SW480 (cell line): ENCODE measurements around the gene MAP3K7.

Experiments used
- DNase-seq: peaks from one replicate; pipeline ENCODE4 v3.0.0-alpha.2; 2016; ENCODE audit warnings: low spot score

MAP3K7 gene

DNA sequence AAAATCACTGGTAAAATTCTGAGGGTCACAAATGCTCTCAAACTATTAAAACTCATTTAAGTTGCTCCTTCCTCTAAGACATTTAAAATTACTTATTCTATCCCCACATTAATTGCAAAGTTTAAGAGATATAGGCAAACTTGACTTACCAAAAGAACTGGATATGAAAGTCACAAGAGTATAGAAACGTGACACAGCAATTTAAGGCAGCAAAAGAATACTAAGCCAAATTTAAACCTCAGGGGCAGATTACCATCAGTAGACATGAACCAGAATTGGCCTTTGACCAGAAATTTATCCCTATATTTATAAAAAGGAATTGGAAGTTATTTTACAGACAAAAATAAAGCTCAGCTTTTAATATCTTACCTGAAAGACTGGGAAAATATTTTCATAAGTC lies 56.0 kb downstream of the MAP3K7 start:
- no peak for DNase-seq

DNA sequence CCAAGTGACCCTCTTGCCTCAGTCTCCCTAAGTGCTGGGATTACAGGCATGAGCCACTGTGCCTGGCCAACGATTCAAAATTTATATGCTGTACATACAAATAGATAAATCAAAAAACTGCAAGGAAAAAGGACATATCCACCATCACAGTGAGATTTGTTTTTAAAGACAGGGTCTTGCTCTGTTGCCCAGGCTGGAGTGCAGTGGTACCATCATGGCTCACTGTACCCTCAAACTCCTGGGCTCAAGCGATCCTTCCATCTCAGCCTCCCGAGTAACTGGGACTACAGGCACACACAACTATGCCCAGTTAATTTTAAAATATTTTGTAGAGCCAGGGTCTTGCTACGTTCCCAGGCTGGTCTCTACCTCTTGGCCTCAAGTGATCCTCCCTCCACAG lies 61.5 kb downstream of the MAP3K7 start:
- no peak for DNase-seq

DNA sequence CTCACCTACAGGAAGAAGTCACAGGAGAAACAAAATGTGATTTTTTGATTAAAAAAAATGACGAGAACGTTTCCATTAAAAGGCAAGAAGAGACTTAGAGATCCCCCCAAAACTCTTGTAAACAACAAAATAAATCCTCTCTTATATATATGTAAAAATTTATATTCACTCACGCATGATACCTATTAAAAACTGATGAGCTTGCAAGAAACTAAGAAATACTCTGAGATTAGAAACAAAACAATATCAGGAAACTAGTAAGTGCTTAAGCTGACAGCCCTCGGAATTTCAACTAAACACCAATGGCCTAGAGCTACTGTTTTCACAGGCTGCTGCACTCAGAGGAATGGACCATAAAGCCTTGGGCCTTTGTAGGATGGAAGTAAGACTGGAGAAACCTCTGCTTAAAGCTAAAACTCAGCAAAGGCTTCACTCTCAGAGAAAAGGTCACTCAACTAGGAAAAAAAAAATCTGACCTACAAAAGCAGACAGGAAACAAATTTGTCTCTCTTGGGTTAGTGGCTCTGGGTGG lies 63.0 kb downstream of the MAP3K7 start:
- DNase-seq, result no peak

DNA sequence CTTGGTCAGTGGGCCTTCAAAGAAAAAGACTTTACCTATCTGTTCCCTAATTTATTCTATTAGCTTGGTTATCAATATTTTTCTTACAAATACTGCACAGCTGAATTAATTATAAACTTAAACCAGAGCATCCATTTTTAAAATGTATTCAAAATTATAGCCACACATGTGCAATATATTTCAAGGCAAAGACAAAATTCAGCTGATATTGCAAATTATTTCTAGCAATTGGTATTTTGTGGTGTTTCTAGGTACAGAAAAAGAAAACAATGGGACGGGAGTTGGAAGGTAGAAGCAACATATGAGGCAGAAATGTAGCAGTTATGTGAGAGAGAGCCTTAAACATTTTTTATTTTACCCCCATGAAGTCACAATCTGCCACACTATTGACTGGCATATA lies 64.9 kb downstream of the MAP3K7 start:
- no peak for DNase-seq

DNA sequence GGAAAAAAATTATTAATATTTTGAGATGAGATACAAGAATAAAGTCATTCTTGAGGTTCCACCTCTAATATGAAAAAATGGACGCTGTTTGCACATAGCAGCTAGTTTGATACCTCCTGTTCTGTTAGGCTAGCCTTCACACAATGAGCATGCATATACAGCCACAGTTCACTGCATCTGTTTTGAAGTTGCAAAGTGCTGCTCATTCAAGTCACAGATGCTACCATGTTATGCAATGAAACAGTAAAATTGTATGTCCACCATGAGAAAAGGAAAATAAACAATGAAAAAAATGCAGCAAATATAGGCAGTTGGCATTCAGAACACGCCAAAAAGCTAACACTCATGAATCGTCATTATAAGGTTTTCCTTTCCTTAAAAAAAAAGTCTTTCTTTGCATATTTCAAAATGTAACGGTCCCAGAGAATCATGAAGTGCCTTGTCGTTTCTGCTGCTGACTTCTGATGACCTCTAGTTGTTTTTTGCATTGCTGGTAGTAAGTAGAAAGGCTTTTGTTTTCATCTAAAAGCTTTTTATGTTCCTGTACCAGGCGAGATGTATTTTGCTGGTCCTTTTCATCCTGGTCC lies 70.7 kb downstream of the MAP3K7 start:
- no peak for DNase-seq

DNA sequence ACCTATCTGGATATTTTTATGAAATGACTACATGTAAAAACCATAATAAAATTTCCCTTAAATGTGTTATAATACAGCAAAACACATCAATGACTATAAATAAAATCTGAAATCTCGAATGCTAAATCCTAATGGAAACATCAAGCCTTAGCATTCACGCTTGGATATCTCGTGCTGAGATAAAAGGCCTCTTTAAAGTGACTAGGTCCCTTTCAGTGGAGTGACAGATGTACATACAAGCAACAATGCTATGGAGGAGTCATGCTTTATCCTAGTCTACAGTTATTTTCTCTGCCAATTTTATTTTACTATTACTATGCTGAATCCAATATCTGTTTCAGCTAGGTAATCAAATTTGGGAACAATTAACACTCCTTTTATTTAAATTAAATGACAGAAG lies 72.4 kb downstream of the MAP3K7 start:
- DNase-seq, result no peak

DNA sequence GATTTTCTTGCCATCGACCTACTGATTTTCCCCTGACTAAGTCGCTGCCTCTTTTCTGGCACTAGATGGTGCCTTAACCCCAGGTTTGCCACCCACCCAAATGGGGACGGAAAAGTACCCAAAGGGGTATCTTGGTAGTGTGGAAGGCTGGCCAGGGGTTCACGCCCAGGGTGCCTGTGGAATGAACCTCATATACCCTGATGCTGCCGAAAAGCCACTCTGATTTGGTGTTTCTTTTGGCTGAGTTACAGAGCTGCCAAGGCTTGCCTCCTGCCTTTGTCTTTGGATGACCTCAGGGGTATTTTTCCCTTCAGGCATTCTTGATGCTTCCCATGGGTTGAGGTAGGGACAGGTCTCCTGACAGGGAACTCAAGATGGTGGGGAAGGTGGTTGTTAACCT lies 78.1 kb downstream of the MAP3K7 start:
- DNase-seq, result no peak

DNA sequence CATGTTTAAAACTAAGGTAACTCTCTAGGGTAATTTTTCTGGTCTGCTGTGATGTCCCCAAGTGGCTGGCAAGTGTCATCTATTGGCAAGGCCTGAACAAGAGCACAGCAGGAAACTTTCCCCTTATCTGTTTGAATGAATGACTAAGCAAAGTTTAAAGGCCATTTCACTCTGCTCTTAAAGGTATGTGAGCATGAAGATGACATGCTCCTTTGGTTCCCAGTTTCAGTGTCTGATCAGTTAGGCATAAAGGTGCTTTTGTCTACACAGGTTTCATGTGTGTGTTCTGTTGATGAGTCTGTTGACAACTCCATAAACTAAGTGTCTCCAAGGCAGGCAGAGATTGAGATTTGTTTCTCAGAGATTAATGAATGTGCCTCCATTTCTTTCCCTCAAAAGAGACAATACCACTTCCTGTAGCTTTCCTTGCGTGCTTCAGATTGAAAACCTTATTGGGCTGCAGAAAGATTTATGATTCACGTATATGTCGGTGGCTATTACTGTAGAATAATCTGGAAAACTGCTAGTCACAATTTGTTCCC lies 83.9 kb downstream of the MAP3K7 start:
- DNase-seq, result no peak

DNA sequence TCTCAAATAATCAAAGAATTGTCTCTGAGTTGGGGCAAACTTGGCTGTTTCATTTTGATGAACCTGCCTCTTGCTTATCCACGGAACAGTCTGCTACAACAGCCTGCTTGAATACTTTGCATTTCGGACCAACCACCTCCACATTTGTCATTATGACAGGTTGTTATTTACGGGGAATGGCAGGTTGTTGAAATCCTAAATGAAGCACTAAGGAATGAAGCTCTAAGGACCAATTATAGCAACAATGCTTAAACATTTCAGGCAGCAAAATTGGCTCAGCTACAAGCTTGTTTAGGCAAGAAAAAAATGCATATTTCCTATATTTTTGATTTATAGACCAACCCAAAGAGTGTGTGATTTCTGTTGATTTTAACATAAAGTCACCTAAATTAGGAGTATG lies 84.5 kb downstream of the MAP3K7 start:
- DNase-seq, result no peak

DNA sequence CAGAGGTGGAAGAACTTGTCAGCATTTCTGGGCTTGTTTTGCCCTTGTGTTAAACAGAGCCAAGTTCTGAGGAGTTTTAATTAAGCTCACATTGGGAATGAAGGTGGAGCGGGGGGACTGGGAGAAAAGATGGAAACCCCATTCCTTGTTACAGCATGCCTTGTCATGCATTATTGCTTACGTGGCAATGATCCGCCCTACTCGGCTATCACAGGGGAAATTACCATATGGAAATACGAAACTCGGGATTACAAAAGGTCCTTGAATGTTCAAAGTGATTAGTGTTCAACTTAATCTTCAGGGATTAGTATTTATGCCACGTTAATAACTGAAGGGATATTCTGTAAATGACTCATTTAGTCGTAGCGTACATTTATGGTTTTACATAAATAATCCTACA lies 86.4 kb downstream of the MAP3K7 start:
- DNase-seq, result no peak

DNA sequence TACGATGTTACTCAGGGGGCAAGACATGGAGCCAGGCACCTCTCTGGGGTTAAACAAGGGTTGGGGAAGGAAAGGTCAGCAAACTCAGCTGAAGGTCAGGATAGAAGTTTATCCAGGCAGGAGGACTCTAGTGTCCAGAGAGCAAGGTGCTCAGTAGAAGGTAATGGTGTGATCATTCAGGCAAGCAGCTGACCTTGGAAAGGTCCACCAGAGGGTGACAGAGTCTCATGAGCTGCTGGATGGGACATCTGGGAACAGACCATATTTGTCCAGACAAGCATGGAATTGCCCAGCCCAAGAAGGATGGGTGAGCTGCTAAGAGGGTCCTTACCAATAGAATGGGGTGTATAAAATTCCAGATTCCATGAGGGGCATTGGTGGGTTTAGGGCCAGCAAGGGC lies 89.5 kb downstream of the MAP3K7 start:
- peak; percentile 2 for DNase-seq

DNA sequence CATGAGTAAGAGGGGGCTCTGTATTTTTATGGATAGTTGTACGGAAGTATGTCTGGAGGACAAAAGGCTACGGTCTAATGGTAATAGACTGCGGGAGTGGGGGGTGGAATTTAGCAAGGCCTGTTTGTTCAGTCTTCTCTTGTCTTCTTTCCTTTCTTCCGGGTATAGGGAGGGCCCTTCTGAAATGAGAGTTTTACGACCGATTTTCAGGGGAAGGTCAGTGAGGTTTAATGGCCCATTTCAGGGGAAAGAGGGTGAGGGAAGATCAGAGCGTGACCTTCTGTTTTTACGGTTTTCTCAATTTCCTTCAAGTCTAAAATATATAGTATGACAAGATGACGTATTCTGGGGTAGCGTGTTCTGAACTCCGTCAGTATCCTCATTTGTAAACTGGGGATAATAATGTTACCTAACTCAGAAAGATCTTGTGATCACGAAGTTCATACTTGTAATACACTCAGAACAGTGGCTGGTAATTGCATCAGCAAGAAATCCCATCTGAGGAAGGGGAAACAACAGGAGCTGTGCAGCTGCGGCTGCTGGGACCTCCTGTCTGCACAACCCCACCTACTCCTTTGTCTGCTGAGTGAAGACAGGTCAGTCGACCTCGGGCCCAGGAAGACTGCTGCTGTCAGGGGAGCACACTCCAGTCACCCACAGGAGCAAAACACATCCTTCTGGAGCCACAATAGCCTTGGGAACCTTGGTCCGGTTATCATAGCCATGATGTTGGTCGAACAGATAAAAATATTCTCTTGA lies 90.4 kb downstream of the MAP3K7 start:
- DNase-seq, result no peak

DNA sequence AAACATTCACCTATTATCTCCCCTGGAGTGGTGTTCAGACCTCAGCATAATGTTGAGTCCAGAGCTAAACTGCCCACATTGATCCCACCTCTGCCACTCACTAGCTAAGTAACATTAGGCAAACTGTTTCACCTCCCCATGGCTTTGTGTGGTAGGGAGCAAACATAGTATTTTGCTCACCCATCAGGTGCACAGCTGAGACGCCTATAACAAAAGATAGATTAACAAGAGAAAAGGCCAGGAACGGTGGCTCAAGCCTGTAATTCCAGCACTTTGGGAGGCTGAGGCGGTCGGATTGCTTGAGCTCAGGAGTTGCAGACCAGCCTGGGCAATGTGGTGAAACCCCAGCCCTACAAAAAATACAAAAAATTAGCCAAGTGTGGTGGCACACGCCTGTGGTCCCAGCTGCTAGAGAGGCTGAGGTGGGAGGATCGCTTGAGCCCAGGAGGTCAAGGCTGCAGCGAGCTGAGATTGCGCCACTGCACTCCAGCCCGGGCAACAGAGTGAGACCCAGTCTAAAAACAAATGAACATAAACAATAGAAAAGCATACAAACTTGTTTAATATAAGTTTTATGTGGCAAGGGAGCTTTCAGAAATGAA lies 91.6 kb downstream of the MAP3K7 start:
- no peak for DNase-seq

DNA sequence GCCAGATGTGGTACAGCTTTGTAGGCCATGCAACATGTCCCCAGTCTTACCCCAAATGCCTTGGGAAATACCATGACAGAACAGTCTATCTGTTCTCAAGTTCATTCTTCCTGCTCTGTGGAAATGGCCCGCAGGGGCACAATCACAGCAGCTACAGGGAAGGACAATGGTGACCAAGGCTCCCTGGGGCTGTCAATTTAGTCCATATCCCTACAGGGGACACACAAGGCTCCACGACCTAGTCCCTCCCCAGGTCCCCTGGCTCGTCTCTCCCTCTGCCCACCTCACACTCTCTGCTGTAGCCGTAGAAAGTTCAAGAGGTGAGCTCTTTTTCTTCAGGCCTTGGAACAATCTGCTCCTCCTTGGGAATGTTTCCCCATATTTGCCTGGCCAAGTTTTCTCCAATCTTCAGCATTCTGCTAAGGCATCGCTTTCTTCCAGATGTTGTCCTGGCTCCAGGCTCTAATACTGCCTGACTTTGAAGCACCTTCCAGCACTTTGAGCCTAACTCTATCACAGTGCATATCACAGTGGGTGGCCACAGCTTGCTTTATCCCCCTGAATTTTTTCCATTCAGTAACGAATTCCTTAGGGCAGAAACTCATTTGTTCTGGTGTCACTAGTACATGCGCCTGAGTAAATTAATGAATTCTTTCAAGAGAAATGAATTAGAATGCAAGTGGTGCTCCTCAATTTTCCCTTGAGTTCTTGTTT lies 92.6 kb downstream of the MAP3K7 start:
- no peak for DNase-seq

DNA sequence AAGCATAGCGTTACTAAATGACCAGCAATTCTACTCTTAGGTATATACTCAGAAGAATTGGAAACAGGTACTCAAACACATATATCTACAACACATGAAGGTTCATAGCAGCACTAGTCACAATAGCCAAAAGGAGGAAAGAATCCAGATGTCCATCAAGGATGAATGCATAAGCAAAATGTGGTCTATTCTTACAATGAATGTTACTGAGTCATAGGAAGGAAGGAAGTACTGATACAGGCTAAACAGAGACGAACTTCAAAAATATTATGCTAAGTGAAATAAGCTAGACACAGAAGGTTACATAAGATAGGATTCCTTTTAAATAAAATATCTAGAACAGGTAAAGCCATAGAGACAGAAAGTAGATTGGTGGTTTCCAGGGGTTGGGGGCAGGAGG lies 93.5 kb downstream of the MAP3K7 start:
- no peak for DNase-seq

DNA sequence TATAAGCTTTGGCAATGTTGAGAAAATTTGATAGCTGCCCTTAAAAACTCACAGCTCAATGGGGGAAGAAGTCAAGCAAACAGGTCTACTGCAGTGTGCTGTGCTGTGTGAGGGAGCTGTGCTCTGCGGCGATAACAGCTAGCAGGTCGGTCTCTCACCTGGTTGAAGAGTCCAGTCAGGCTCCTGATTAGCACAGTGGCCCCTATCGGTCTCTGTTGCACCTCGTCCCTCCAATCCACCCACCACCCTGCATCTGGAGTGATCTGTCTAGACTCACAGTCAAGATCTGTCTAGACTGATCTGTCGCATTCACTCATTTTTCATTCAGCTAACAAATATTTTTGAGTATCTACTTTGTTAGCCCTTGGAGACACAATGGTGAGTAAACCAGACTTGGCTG lies 94.1 kb downstream of the MAP3K7 start:
- DNase-seq, result no peak

DNA sequence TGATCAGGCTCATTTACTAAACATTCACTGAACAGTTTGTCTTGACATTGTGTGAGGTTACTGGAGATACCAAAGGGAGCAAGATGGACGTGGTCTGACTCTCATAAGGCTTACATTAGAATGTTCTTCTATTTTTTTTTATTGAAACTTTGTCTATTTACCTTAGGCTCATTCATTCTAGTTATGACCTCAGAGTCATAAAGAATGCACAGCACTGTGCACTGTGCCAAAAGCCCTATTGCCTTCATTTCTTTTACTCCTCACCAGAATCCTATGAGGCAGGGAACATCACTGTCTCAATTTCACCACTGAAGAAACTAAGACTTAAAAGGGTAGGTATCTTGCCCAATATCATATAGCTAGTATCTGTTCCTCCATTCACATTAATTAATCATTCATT lies 94.5 kb downstream of the MAP3K7 start:
- DNase-seq, result no peak

DNA sequence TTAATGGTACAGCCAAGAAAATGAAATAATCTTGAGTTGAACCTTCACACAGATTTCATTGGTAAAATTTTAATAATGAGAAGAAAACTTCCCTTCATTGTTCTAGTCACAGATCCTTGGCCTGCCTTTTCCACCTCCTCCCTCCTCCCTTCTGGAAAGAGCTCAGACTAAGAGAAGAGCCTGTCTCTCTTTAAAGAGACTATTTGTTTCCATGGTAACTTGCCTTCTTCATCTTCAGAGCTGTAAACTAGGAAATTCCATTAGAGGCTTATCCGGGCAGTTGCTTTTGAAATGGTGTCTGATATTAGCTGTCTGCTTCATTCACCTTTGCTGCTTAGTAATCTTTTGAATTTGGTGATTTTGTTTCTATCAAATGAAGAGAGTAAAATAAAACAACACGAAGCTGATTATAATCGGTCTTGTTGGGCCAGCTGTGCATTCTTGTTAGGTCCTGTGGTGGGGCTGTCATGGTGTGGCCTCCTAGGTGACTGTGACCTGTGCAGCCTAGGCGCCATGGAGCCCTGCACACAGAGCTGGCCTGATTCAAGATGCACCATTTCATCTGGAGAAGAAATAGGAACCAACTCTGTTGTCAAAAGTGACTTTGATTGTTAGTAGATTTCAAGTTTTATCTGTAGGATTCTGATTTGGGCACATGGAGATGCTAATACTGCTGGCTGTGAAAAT lies 96.7 kb downstream of the MAP3K7 start:
- DNase-seq, result no peak

DNA sequence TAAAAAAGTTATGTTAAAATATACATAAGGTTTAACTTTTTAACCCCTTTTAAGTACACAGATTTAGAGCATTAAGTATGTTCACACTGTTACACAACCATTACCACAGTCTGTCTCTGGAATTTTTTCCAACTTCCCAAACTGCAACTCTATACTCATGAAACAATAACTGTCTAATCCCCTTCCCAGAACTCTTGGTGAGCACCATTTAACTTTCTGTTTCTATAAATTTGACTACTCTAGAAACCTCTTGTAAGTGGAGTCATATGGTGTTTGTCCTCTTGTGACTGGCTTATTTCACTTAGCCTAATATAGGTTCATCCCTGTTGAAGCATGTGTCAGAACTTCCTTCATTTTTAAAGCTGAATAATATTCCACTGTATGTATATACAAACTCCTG lies 98.1 kb downstream of the MAP3K7 start:
- no peak for DNase-seq

DNA sequence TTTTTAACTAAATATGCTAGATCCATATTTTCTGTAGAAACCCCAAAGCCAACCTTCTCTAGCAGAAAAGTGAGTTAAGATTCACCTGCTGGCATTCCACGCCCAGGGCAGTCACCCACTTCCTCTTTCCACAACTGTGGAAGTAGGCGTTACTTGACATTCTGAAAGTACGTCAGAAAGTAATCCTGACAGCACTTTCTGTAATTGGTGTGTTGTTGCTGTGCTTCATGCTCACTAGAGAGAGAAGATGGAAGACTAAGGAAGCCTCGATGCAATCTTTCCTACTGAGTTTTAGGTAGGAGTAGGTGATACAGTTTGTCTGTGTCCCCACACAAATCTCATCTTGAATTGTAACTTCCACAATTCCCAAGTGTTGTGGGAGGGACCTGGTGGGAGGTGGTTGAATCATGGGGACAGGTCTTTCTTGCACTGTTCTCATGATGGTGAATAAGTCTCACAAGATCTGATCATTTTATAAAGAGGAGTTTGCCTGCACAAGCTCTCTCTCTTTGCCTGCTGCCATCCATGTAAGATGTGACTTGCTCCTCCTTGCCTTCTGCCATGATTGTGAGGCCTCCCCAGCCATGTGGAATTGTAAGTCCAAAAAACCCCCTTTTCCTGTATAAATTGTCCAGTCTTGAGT lies 101.1 kb downstream of the MAP3K7 start:
- DNase-seq, result no peak

DNA sequence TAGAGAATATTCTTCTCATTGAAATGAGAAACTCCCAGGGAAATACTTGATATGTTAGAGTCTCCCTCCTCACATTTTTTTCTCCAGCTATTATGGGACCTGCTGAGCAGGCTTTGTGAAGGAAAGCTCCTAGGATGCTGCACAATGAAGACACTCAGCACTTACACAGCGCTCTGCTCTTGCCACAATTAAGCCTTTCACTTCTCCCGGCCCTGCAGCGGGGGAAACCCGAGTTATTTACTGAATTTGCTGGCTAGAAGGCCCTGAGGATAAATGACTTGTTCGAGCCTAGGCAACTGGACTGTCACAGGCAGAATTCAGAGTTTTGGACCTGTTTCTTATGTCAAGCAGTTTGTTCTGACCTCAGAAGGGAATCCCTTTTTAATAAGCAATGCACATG lies 102.0 kb downstream of the MAP3K7 start:
- no peak for DNase-seq
